WERI-Rb-1 (cell line): ENCODE results near the gene SUMF2.
"Not testable (repeated sequence)": the region's sequence is repeated elsewhere in the genome, so short reads cannot be mapped to it uniquely, and the experiment has no call there.

Experiments used
- DNase-seq: peaks from one replicate; pipeline ENCODE4 v3.0.0-alpha.2; 2020
- H3K27ac ChIP-seq: fragments of 250-450 bp; sonication (Bioruptor Pico); 2 replicates; pipeline ENCODE4 v1.5.1; 2020; ENCODE audit warnings: mild to moderate bottlenecking, moderate library complexity
- H3K27me3 ChIP-seq: fragments of 250-450 bp; sonication (Bioruptor Pico); 2 replicates; pipeline ENCODE4 v1.5.1; 2021; ENCODE audit warnings: mild to moderate bottlenecking, low read depth, moderate library complexity; ENCODE audit not compliant: insufficient read depth, severe bottlenecking
- H3K36me3 ChIP-seq: fragments of 250-450 bp; sonication (Bioruptor Pico); 2 replicates; pipeline ENCODE4 v1.5.1; 2020; ENCODE audit warnings: mild to moderate bottlenecking, moderate library complexity
- H3K4me3 ChIP-seq: 2 replicates; pipeline ENCODE4 v1.5.1; 2011; ENCODE audit warnings: low read depth, mild to moderate bottlenecking, control low read depth, low read length
- H3K9me3 ChIP-seq: fragments of 250-450 bp; sonication (Bioruptor Pico); 2 replicates; pipeline ENCODE4 v1.5.1; 2021; ENCODE audit warnings: mild to moderate bottlenecking, moderate library complexity; ENCODE audit not compliant: severe bottlenecking
- CTCF ChIP-seq: IDR thresholded peaks from 2 replicates; pipeline ENCODE4 v1.5.1; 2011; ENCODE audit warnings: low read depth, mild to moderate bottlenecking, control low read depth, inconsistent platforms, low read length

Gene SUMF2

GRCh38 chr7:56048245-56048644 is 15.8 kb upstream of the SUMF2 start:
- Histone ChIP-seq H3K9me3 (no peaks in the 10 kb centered on the region), H3K4me3 (no peak overlapping the region), H3K36me3 (peaks cover 12% of the 10 kb centered on the region), H3K27ac (no peak overlapping the region), H3K27me3 (no peaks in the 10 kb centered on the region)
- TF ChIP-seq CTCF = no peak
- no peak for DNase-seq

- H3K36me3 ChIP-seq = peaks cover 17% of the 10 kb centered on the region
- not testable (repeated sequence) for H3K4me3 ChIP-seq, H3K9me3 ChIP-seq, DNase-seq, H3K27me3 ChIP-seq
- H3K27ac ChIP-seq = peak overlapping the region; percentile 48; the same call in 1 of the 2 replicates
Observed at GRCh38 chr7:56048763-56049162, 15.3 kb upstream of the SUMF2 start.

GRCh38 chr7:56051053-56051338 is 13.1 kb upstream of the SUMF2 start:
- H3K27me3 ChIP-seq = no peaks in the 10 kb centered on the region
- peaks cover 39% of the 10 kb centered on the region for H3K36me3 ChIP-seq
- no peak for TF ChIP-seq CTCF
- H3K9me3 ChIP-seq = no peaks in the 10 kb centered on the region
- peak overlapping the region; percentile 99 for H3K4me3 ChIP-seq
- peak overlapping the region; percentile 94 for H3K27ac ChIP-seq
- no peak for DNase-seq

- Histone ChIP-seq H3K27ac (peak within 1 kb of the TSS; percentile 94), H3K36me3 (peaks cover 45% of the 10 kb centered on the region), H3K4me3 (peak within 1 kb of the TSS; percentile 99), H3K9me3 (no peaks in the 10 kb centered on the region), H3K27me3 (no peaks in the 10 kb centered on the region)
- no peak for TF ChIP-seq CTCF
- peak; percentile 98 for DNase-seq
Observed at GRCh38 chr7:56051339-56052191, 12.5 kb upstream of the SUMF2 start, which contains the start of the genes CCT6A and PSPH. Gene CCT6A (plus strand): TSS chr7:56051765. CDS start chr7:56051849, 84 bp downstream. Gene PSPH (minus strand): TSS chr7:56051444. CDS start chr7:56021212, 30,232 bp downstream.

- H3K27ac ChIP-seq = peak overlapping the region; percentile 25
- no peak overlapping the region for H3K4me3 ChIP-seq
- TF ChIP-seq CTCF = no peak
Observed at GRCh38 chr7:56053379-56053778, 10.7 kb upstream of the SUMF2 start.

GRCh38 chr7:56053993-56054392 is 10.1 kb upstream of the SUMF2 start:
- no peak for DNase-seq
- Histone ChIP-seq H3K27me3 (no peaks in the 10 kb centered on the region), H3K4me3 (no peak overlapping the region), H3K27ac (no peak overlapping the region; the same call in 1 of the 2 replicates), H3K9me3 (no peaks in the 10 kb centered on the region), H3K36me3 (peaks cover 66% of the 10 kb centered on the region)
- TF ChIP-seq CTCF = no peak

More at GRCh38 chr7:56053379-56053778, 10.7 kb upstream of the SUMF2 start:
- no peak for DNase-seq
- Histone ChIP-seq H3K27me3 (no peaks in the 10 kb centered on the region), H3K36me3 (peaks cover 60% of the 10 kb centered on the region), H3K9me3 (no peaks in the 10 kb centered on the region)
